ENCODE results near the gene TRAPPC2B. TPM values are rescaled to one million over a fixed set of nuclear protein-coding genes. Genes with fewer than 3 reads are reported as not detected.

The TRAPPC2B gene
- total and polyA plus RNA-seq, 2 of the 13 experiments (the other 11 are each of a cell fraction or from before 2014, with no cell fraction given) = 13.3 to 17.7 TPM

GRCh38 chr19:57320180-57321084 lies 42.9 kb upstream of the TRAPPC2B start, which contains the start of gene ZNF543 (continued):
- TF ChIP-seq HMGXB3 (CRISPR knock-in tag; IDR thresholded peaks at IDR 0.05; ENCODE audit: borderline replicate concordance) (peak; percentile 72; the same call in 1 of the 2 replicates), ZNF792 (CRISPR knock-in tag; IDR thresholded peaks at IDR 0.05) (0 out of 2 replicates have a peak, but pooled peaks have one; percentile 44), RNF2 (conservative IDR thresholded peaks at IDR 0.05; ENCODE audit: low read depth) (no peak), PAWR (CRISPR knock-in tag; IDR thresholded peaks at IDR 0.05; ENCODE audit: borderline replicate concordance) (no peak), ONECUT2 (CRISPR knock-in tag; IDR thresholded peaks at IDR 0.05) (no peak), CHD4 (IDR thresholded peaks at IDR 0.05; ENCODE audit: borderline replicate concordance, low read length) (no peak), U2AF1 (optimal IDR thresholded peaks at IDR 0.05; ENCODE audit: low read depth, low read length) (no peak), LBX2 (CRISPR knock-in tag; IDR thresholded peaks at IDR 0.05; ENCODE audit: borderline replicate concordance) (peak; percentile 50; the same call in 1 of the 2 replicates), EED (CRISPR knock-in tag; IDR thresholded peaks at IDR 0.05) (peak; percentile 65; the same call in 1 of the 2 replicates), ZFY (CRISPR knock-in tag; IDR thresholded peaks at IDR 0.05) (peak; percentile 98), SALL2 (CRISPR knock-in tag; IDR thresholded peaks at IDR 0.05) (no peak; the same call in 1 of the 2 replicates), ETV6 (CRISPR knock-in tag; conservative IDR thresholded peaks at IDR 0.05) (no peak), ZNF576 (CRISPR knock-in tag; IDR thresholded peaks at IDR 0.05) (no peak), ETS1 (CRISPR knock-in tag; IDR thresholded peaks at IDR 0.05) (no peak), SMC3 (IDR thresholded peaks at IDR 0.05; ENCODE audit: low read length) (no peak)
- TF ChIP-seq, protein P1, sequence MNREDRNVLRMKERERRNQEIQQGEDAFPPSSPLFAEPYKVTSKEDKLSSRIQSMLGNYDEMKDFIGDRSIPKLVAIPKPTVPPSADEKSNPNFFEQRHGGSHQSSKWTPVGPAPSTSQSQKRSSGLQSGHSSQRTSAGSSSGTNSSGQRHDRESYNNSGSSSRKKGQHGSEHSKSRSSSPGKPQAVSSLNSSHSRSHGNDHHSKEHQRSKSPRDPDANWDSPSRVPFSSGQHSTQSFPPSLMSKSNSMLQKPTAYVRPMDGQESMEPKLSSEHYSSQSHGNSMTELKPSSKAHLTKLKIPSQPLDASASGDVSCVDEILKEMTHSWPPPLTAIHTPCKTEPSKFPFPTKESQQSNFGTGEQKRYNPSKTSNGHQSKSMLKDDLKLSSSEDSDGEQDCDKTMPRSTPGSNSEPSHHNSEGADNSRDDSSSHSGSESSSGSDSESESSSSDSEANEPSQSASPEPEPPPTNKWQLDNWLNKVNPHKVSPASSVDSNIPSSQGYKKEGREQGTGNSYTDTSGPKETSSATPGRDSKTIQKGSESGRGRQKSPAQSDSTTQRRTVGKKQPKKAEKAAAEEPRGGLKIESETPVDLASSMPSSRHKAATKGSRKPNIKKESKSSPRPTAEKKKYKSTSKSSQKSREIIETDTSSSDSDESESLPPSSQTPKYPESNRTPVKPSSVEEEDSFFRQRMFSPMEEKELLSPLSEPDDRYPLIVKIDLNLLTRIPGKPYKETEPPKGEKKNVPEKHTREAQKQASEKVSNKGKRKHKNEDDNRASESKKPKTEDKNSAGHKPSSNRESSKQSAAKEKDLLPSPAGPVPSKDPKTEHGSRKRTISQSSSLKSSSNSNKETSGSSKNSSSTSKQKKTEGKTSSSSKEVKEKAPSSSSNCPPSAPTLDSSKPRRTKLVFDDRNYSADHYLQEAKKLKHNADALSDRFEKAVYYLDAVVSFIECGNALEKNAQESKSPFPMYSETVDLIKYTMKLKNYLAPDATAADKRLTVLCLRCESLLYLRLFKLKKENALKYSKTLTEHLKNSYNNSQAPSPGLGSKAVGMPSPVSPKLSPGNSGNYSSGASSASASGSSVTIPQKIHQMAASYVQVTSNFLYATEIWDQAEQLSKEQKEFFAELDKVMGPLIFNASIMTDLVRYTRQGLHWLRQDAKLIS (CRISPR knock-in tag; IDR thresholded peaks at IDR 0.05) = no peak
- TF ChIP-seq, protein P2, sequence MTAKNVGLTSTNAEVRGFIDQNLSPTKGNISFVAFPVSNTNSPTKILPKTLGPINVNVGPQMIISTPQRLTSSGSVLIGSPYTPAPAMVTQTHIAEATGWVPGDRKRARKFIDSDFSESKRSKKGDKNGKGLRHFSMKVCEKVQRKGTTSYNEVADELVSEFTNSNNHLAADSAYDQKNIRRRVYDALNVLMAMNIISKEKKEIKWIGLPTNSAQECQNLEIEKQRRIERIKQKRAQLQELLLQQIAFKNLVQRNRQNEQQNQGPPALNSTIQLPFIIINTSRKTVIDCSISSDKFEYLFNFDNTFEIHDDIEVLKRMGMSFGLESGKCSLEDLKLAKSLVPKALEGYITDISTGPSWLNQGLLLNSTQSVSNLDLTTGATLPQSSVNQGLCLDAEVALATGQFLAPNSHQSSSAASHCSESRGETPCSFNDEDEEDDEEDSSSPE (CRISPR knock-in tag; IDR thresholded peaks at IDR 0.05) = peak; percentile 70
